OCI-LY1 (cell line): ENCODE data around the gene OR2S2.

Experiments
- EZH2 ChIP-seq: fragments of 200-600 bp; sonication (generic), shearing (Covaris generic); IDR thresholded peaks from 2 replicates; pipeline ENCODE4 v1.8.0; 2017; ENCODE audit warnings: borderline replicate concordance, mixed run types, mild to moderate bottlenecking, antibody characterized with exemption, low read length, moderate library complexity, mixed read lengths
- TF ChIP-seq, protein P1 (sequence below): fragments of 200-600 bp; sonication (generic), shearing (Covaris generic); IDR thresholded peaks from 2 replicates; pipeline ENCODE4 v1.5.1; 2017; ENCODE audit warnings: mild to moderate bottlenecking, antibody characterized with exemption, low read length, moderate library complexity, mixed read lengths

DNA sequence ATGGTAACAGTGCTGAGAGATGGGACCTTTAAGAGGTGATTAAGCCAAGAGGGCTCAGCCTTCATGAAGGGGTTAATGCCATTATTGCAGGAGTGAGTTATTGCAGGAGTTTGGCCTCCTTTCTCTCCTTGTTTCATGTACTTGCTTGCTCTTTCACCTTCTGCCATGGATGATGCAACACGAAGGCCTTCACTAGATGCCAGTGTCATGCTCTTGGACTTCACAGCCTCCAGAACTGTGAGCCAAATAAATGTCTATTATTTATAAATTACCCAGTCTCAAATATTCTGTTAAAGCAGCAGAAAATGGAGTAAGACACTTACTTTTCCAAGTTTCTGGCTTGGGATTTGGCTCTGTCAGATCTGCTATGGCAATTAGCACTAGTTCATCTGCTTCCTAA lies 40.4 kb upstream of the OR2S2 start:
- TF ChIP-seq EZH2: no peak
- TF ChIP-seq, protein P1, sequence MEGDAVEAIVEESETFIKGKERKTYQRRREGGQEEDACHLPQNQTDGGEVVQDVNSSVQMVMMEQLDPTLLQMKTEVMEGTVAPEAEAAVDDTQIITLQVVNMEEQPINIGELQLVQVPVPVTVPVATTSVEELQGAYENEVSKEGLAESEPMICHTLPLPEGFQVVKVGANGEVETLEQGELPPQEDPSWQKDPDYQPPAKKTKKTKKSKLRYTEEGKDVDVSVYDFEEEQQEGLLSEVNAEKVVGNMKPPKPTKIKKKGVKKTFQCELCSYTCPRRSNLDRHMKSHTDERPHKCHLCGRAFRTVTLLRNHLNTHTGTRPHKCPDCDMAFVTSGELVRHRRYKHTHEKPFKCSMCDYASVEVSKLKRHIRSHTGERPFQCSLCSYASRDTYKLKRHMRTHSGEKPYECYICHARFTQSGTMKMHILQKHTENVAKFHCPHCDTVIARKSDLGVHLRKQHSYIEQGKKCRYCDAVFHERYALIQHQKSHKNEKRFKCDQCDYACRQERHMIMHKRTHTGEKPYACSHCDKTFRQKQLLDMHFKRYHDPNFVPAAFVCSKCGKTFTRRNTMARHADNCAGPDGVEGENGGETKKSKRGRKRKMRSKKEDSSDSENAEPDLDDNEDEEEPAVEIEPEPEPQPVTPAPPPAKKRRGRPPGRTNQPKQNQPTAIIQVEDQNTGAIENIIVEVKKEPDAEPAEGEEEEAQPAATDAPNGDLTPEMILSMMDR: no peak
